HCT116 (cell line): ENCODE measurements around the gene SGPP2. TPM values are rescaled to one million over a fixed set of nuclear protein-coding genes. Genes with fewer than 3 reads are reported as not detected.

Experiments used
- ATAC-seq: fragments of 200-7000 bp; cut with Tn5 transposase; 2 replicates; pipeline ENCODE4 v1.9.1; 2020; ENCODE audit warnings: mild to moderate bottlenecking, moderate library complexity
- BruUV-seq: library from RNA; stranded (reverse); fragments of 400-500 nt; replicated peaks from 2 replicates; lab custom pipeline; 2021; lab: Mats Ljungman, UMichigan
- CTCF ChIA-PET: fragments of 300-600 bp; sonication (Branson Sonifier 250); formaldehyde crosslinking; loops from one replicate; lab custom pipeline; 2021; ENCODE audit warnings: antibody characterized with exemption; lab: Charles Lee
- POLR2A ChIA-PET: fragments of 300-600, 350-600 bp; sonication (Branson Sonifier 250); formaldehyde crosslinking; loops from one replicate; lab custom pipeline; 2021; ENCODE audit warnings: antibody characterized with exemption; lab: Charles Lee
- RAD21 ChIA-PET, 2 experiments: fragments of 300-600 bp; sonication (Branson Sonifier 250); formaldehyde crosslinking; loops; one replicate each; lab custom pipeline; 2023; ENCODE audit warnings: low total read pairs in 2 of 2; ENCODE audit not compliant: uncharacterized antibody in 2 of 2, unreplicated experiment in 2 of 2, low non-redundant PET in 1 of 2; lab: Charles Lee
- DNase-seq: peaks from one replicate; pipeline ENCODE4 v3.0.0-alpha.2; 2010; ENCODE audit warnings: low read depth, low spot score
- H2AFZ ChIP-seq: fragments of 200-600 bp; shearing (Covaris generic), sonication (generic); 2 replicates; pipeline ENCODE4 v1.6.1; 2017; ENCODE audit warnings: low read depth, mixed run types, mixed read lengths, antibody characterized with exemption, low read length; ENCODE audit not compliant: poor library complexity, severe bottlenecking
- H3K27ac ChIP-seq: 2 replicates; pipeline ENCODE4 v1.5.1; 2012; ENCODE audit warnings: low read depth, low read length
- H3K27me3 ChIP-seq: fragments of 200-600 bp; sonication (generic); 2 replicates; pipeline ENCODE4 v1.6.1; 2016; ENCODE audit warnings: mixed run types, low read length, mixed read lengths; ENCODE audit not compliant: insufficient read depth
- H3K36me3 ChIP-seq, 2 experiments: fragments of 200-500 bp in 1 of 2; fragments of 200-600 bp in 1 of 2; sonication (Bioruptor generic) in 1 of 2; sonication (generic) in 1 of 2; 2 replicates each; pipeline versions ENCODE4 v1.5.1 to v1.6.1; 2014 to 2016; ENCODE audit warnings: low read length in 2 of 2, inconsistent platforms in 1 of 2, mixed read lengths in 1 of 2, mixed run types in 1 of 2; ENCODE audit not compliant: insufficient read depth in 2 of 2, control insufficient read depth in 1 of 2
- H3K4me1 ChIP-seq, 2 experiments: fragments of 200-600 bp in 1 of 2; sonication (generic) in 1 of 2; 2 replicates each; pipeline versions ENCODE4 v1.5.1 to v1.6.1; 2012 to 2017; ENCODE audit warnings: low read length in 2 of 2, inconsistent platforms in 1 of 2, mild to moderate bottlenecking in 1 of 2, mixed read lengths in 1 of 2, mixed run types in 1 of 2, moderate library complexity in 1 of 2; ENCODE audit not compliant: insufficient read depth in 2 of 2, control insufficient read depth in 1 of 2
- H3K4me2 ChIP-seq: fragments of 200-600 bp; sonication (generic); 2 replicates; pipeline ENCODE4 v1.6.1; 2017; ENCODE audit warnings: mixed run types, low read length, mixed read lengths
- H3K4me3 ChIP-seq, 2 experiments: fragments of 200-600 bp in 1 of 2; sonication (generic) in 1 of 2; replicated peaks in 1 of 2; 2 replicates each; pipeline ENCODE4 v1.5.1; 2011 to 2016; ENCODE audit warnings: low read length in 2 of 2, control low read depth in 1 of 2, low read depth in 1 of 2, mild to moderate bottlenecking in 1 of 2, mixed read lengths in 1 of 2, mixed run types in 1 of 2
- H3K79me2 ChIP-seq: fragments of 200-600 bp; sonication (generic); 2 replicates; pipeline ENCODE4 v1.6.1; 2017; ENCODE audit warnings: mild to moderate bottlenecking, mixed run types, low read length, moderate library complexity, mixed read lengths; ENCODE audit not compliant: insufficient read depth
- H3K9ac ChIP-seq: fragments of 200-600 bp; sonication (generic); 2 replicates; pipeline ENCODE4 v1.6.1; 2016; ENCODE audit warnings: low read length, mixed read lengths
- H3K9me2 ChIP-seq: fragments of 200-600 bp; sonication (generic), shearing (Covaris generic); 2 replicates; pipeline ENCODE4 v1.6.1; 2017; ENCODE audit warnings: mixed run types, mild to moderate bottlenecking, moderate library complexity; ENCODE audit not compliant: insufficient read depth
- H3K9me3 ChIP-seq, 2 experiments: fragments of 200-500 bp in 1 of 2; fragments of 200-600 bp in 1 of 2; sonication (Bioruptor generic) in 1 of 2; sonication (generic) in 1 of 2; 2 replicates each; pipeline ENCODE4 v1.6.1; 2014 to 2017; ENCODE audit warnings: low read length in 2 of 2, mixed read lengths in 2 of 2, inconsistent platforms in 1 of 2, low read depth in 1 of 2, mild to moderate bottlenecking in 1 of 2, mixed run types in 1 of 2, moderate library complexity in 1 of 2; ENCODE audit not compliant: control insufficient read depth in 1 of 2, insufficient read depth in 1 of 2
- H4K20me1 ChIP-seq: fragments of 200-600 bp; sonication (generic), shearing (Covaris generic); 2 replicates; pipeline ENCODE4 v1.6.1; 2017; ENCODE audit warnings: mixed run types, mild to moderate bottlenecking, moderate library complexity; ENCODE audit not compliant: insufficient read depth
- CBX3 ChIP-seq: IDR thresholded peaks from 2 replicates; pipeline ENCODE4 v1.6.1; 2012; ENCODE audit warnings: low read depth
- EGR1 ChIP-seq: IDR thresholded peaks from 2 replicates; pipeline ENCODE4 v1.6.1; 2012; ENCODE audit warnings: low read depth
- ELF1 ChIP-seq: IDR thresholded peaks from 2 replicates; pipeline ENCODE4 v1.6.1; 2012; ENCODE audit warnings: low read depth, borderline replicate concordance
- EZH2 ChIP-seq: fragments of 200-600 bp; sonication (generic); IDR thresholded peaks from 2 replicates; pipeline ENCODE4 v1.6.1; 2017; ENCODE audit warnings: antibody characterized with exemption, mixed run types
- EZH2phosphoT487 ChIP-seq: fragments of 200-600 bp; IDR thresholded peaks from 2 replicates; pipeline ENCODE4 v1.6.1; 2018; ENCODE audit warnings: antibody characterized with exemption, borderline replicate concordance
- FOSL1 ChIP-seq: IDR thresholded peaks from 2 replicates; pipeline ENCODE4 v1.6.1; 2012; ENCODE audit warnings: low read depth
- JUND ChIP-seq: IDR thresholded peaks from 2 replicates; pipeline ENCODE4 v1.6.1; 2012
- POLR2A ChIP-seq: IDR thresholded peaks from 2 replicates; pipeline ENCODE4 v1.7.0; 2011; ENCODE audit warnings: borderline replicate concordance; ENCODE audit not compliant: insufficient read depth, insufficient read length; ENCODE audit errors: extremely low read depth
- POLR2AphosphoS5 ChIP-seq: IDR thresholded peaks from 2 replicates; pipeline ENCODE4 v1.6.1; 2011; ENCODE audit warnings: mild to moderate bottlenecking, low read depth, low read length, moderate library complexity
- SIN3A ChIP-seq: IDR thresholded peaks from 2 replicates; pipeline ENCODE4 v1.6.1; 2012; ENCODE audit warnings: low read depth
- SP1 ChIP-seq: IDR thresholded peaks from 2 replicates; pipeline ENCODE4 v1.6.1; 2012; ENCODE audit warnings: low read depth
- SRF ChIP-seq: IDR thresholded peaks from 2 replicates; pipeline ENCODE4 v1.6.1; 2012; ENCODE audit warnings: low read depth
- TCF7L2 ChIP-seq: IDR thresholded peaks from 2 replicates; pipeline ENCODE4 v1.7.0; 2011; ENCODE audit warnings: borderline replicate concordance, inconsistent platforms; ENCODE audit not compliant: insufficient read depth, insufficient read length; ENCODE audit errors: extremely low read depth
- ZFX ChIP-seq: fragments of 450-650 bp; IDR thresholded peaks from 2 replicates; pipeline ENCODE4 v1.6.1; 2017
- ZNF274 ChIP-seq: fragments of 200-500 bp; sonication (Bioruptor generic); IDR thresholded peaks from 2 replicates; pipeline ENCODE4 v1.6.1; 2014; ENCODE audit warnings: mild to moderate bottlenecking, low read depth, low read length, inconsistent platforms
- intact Hi-C: fragments of 100-400 bp; cut with micrococcal nuclease; formaldehyde crosslinking; loops from 2 replicates; pipeline ENCODE4 v1.10.0; 2022
- total RNA-seq: library from RNA; stranded (reverse); gene quantifications from one replicate; pipeline ENCODE4 v1.2.1, GENCODE V29; 2021; ENCODE audit not compliant: unreplicated experiment
- TF ChIP-seq, protein P1 (sequence below): IDR thresholded peaks from 2 replicates; pipeline ENCODE4 v1.6.1; 2011; ENCODE audit warnings: mild to moderate bottlenecking, low read length, moderate library complexity; ENCODE audit not compliant: insufficient replicate concordance; ENCODE audit errors: extremely low read depth
- TF ChIP-seq, protein P2 (sequence below), 3 experiments: fragments of 200-600 bp in 1 of 3; sonication (generic) in 1 of 3; IDR thresholded peaks in 2 of 3; conservative IDR thresholded peaks in 1 of 3; 2 replicates each; pipeline ENCODE4 v1.5.1; 2012 to 2017; ENCODE audit warnings: low read depth in 2 of 3, low read length in 2 of 3, antibody characterized with exemption in 1 of 3, borderline replicate concordance in 1 of 3, control low read depth in 1 of 3, mild to moderate bottlenecking in 1 of 3, mixed read lengths in 1 of 3, mixed run types in 1 of 3, moderate library complexity in 1 of 3; ENCODE audit not compliant: insufficient read depth in 1 of 3

SGPP2 gene
- total RNA-seq, 1 experiment from 2014 or later: 1.6 TPM

DNA sequence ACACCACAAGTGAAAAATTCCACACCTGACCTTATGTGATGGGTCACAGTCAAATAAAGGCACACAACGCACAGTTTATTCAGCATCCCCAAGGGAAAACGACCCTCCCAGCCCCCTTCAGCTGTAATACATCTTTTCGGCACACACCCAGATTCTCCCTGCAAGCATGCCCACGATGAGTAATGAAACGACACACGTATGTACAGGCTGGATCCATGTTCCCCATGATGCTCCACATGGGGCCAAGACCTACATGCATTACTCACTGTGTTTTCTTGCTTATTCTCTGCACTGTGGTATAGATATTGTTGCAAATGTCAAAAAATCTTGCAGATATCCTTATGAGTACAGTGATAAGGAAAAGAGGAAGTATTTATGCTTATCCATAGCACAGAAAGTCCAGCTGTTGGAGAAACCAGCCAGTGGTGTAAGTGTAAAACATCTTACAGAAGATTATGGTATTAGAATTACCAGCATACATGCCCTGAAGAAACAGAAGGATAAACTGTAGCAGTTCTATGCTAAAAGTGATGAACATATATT is 32.5 kb upstream of the SGPP2 start (continued):
- TF ChIP-seq, protein P1, sequence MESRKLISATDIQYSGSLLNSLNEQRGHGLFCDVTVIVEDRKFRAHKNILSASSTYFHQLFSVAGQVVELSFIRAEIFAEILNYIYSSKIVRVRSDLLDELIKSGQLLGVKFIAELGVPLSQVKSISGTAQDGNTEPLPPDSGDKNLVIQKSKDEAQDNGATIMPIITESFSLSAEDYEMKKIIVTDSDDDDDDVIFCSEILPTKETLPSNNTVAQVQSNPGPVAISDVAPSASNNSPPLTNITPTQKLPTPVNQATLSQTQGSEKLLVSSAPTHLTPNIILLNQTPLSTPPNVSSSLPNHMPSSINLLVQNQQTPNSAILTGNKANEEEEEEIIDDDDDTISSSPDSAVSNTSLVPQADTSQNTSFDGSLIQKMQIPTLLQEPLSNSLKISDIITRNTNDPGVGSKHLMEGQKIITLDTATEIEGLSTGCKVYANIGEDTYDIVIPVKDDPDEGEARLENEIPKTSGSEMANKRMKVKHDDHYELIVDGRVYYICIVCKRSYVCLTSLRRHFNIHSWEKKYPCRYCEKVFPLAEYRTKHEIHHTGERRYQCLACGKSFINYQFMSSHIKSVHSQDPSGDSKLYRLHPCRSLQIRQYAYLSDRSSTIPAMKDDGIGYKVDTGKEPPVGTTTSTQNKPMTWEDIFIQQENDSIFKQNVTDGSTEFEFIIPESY: no peak
- TF ChIP-seq SP1 (no peak), JUND (no peak), EGR1 (no peak), POLR2AphosphoS5 (no peak)
- TF ChIP-seq, protein P2, sequence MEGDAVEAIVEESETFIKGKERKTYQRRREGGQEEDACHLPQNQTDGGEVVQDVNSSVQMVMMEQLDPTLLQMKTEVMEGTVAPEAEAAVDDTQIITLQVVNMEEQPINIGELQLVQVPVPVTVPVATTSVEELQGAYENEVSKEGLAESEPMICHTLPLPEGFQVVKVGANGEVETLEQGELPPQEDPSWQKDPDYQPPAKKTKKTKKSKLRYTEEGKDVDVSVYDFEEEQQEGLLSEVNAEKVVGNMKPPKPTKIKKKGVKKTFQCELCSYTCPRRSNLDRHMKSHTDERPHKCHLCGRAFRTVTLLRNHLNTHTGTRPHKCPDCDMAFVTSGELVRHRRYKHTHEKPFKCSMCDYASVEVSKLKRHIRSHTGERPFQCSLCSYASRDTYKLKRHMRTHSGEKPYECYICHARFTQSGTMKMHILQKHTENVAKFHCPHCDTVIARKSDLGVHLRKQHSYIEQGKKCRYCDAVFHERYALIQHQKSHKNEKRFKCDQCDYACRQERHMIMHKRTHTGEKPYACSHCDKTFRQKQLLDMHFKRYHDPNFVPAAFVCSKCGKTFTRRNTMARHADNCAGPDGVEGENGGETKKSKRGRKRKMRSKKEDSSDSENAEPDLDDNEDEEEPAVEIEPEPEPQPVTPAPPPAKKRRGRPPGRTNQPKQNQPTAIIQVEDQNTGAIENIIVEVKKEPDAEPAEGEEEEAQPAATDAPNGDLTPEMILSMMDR (IDR thresholded peaks at IDR 0.05 in 2 of 3, conservative IDR thresholded peaks at IDR 0.05 in 1 of 3; ENCODE audit: borderline replicate concordance in 1 of 3, insufficient read depth in 1 of 3, low read depth in 2 of 3, low read length in 2 of 3): no peak

DNA sequence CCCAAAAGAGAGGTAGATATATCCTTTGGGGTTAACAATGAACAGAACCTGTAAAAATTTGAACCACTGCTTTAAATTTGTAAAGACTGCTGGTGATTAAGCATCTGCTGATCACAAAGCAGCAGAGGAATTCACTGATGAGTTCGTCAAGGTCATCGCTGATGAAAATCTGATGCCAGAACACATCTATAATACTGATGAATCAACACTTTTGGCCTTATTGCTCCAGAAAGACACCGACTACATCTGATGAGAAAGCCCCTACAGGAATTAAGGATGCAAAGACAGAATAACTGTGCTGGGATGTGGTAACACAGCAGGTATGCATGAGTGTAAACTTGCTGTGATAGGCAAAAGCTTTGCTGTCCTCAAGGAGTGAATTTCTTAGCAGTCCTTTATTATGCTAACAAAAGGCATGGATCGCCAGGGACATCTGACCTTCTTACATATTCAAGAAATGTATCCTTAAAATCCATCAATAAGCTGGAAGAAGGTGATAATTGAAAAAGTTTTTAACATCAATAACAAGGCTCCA is 30.5 kb upstream of the SGPP2 start:
- no peaks in the 10 kb centered on the region for H3K79me2 ChIP-seq
- H2AFZ ChIP-seq: no peak overlapping the region
- no peak overlapping the region for H3K27ac ChIP-seq
- no peak overlapping the region for H3K4me2 ChIP-seq
- ChIA-PET RAD21 (no interaction called here), POLR2A (no interaction called here), CTCF (no interaction called here)
- H3K4me1 ChIP-seq: no peaks in the 10 kb centered on the region
- DNase-seq (no peak), ATAC-seq (no peak)
- no peaks in the 10 kb centered on the region for H3K9me2 ChIP-seq
- TF ChIP-seq FOSL1 (no peak), SRF (no peak), POLR2A (no peak), TCF7L2 (no peak), EZH2 (no peak), ZNF274 (no peak), SIN3A (no peak), ZFX (no peak), POLR2AphosphoS5 (no peak), ELF1 (no peak), EZH2phosphoT487 (no peak), CBX3 (no peak)
- TF ChIP-seq, protein P1: no peak
- H3K36me3 ChIP-seq: no peaks in the 10 kb centered on the region
- no peak overlapping the region for H3K4me3 ChIP-seq
- no peaks in the 10 kb centered on the region for H3K27me3 ChIP-seq
- H4K20me1 ChIP-seq: no peaks in the 10 kb centered on the region
- no TSS peak for BruUV-seq
- no peaks in the 10 kb centered on the region; a peak in 1 of 4 replicates for H3K9me3 ChIP-seq
- intact Hi-C loops: no loop called here
- no peak overlapping the region for H3K9ac ChIP-seq
